Eye (tissue), 1 donor: Measurements from ENCODE around the gene WNT16.
A peak's percentile ranks its signal among the peaks of the same experiment; 100 is the strongest.
"Not testable (repeated sequence)": the region's sequence is repeated elsewhere in the genome, so short reads cannot be mapped to it uniquely, and the experiment has no call there.

Source experiments
- DNase-seq: peaks from one replicate; pipeline ENCODE4 v3.0.0-alpha.2; 2015

Gene WNT16

GRCh38 chr7:121307021-121307574, 21.7 kb upstream of the WNT16 start:
- no peak for DNase-seq

GRCh38 chr7:121313220-121313792, 15.5 kb upstream of the WNT16 start:
- DNase-seq, result no peak

GRCh38 chr7:121313793-121314676, 14.8 kb upstream of the WNT16 start:
- DNase-seq, result peak; percentile 62

- DNase-seq, result not testable (repeated sequence)
Observed at GRCh38 chr7:121315170-121315569, 13.6 kb upstream of the WNT16 start.

GRCh38 chr7:121322460-121322859, 6.3 kb upstream of the WNT16 start:
- DNase-seq, result no peak

- no peak for DNase-seq
Observed at GRCh38 chr7:121323515-121324302, 5.1 kb upstream of the WNT16 start.

- DNase-seq, result no peak
Observed at GRCh38 chr7:121327671-121328070, 1.1 kb upstream of the WNT16 start.

- DNase-seq, result peak; percentile 76
Observed at GRCh38 chr7:121329191-121330052, 622 bp downstream of the WNT16 start.

- peak; percentile 81 for DNase-seq
Observed at GRCh38 chr7:121330053-121330833, 1.4 kb downstream of the WNT16 start.

GRCh38 chr7:121331048-121331447, 2.2 kb downstream of the WNT16 start:
- no peak for DNase-seq

- no peak for DNase-seq
Observed at GRCh38 chr7:121331574-121331973, 2.8 kb downstream of the WNT16 start.

GRCh38 chr7:121334376-121334775, 5.6 kb downstream of the WNT16 start:
- no peak for DNase-seq

- DNase-seq, result no peak
Observed at GRCh38 chr7:121334875-121335648, 6.3 kb downstream of the WNT16 start.

- no peak for DNase-seq
Observed at GRCh38 chr7:121336579-121336978, 7.8 kb downstream of the WNT16 start.

- DNase-seq, result peak; percentile 53
Observed at GRCh38 chr7:121337398-121337797, 8.6 kb downstream of the WNT16 start.

GRCh38 chr7:121339082-121339481, 10.3 kb downstream of the WNT16 start:
- no peak for DNase-seq

- no peak for DNase-seq
Observed at GRCh38 chr7:121341933-121342332, 13.1 kb downstream of the WNT16 start.

- DNase-seq, result no peak
Observed at GRCh38 chr7:121342631-121343030, 13.8 kb downstream of the WNT16 start.

- no peak for DNase-seq
Observed at GRCh38 chr7:121343302-121343701, 14.5 kb downstream of the WNT16 start.

- no peak for DNase-seq
Observed at GRCh38 chr7:121344093-121344492, 15.3 kb downstream of the WNT16 start.

GRCh38 chr7:121344497-121344896, 15.7 kb downstream of the WNT16 start:
- no peak for DNase-seq
